ENCODE results near the gene SP5. TPM values are rescaled to one million over a fixed set of nuclear protein-coding genes. Genes with fewer than 3 reads are reported as not detected.

Gene SP5
- total and polyA plus RNA-seq, 9 of the 15 experiments (the other 6 are each of a cell fraction or from before 2014, with no cell fraction given): 0.03 to 1.7 (median 0.16) TPM; not detected in 1

DNA sequence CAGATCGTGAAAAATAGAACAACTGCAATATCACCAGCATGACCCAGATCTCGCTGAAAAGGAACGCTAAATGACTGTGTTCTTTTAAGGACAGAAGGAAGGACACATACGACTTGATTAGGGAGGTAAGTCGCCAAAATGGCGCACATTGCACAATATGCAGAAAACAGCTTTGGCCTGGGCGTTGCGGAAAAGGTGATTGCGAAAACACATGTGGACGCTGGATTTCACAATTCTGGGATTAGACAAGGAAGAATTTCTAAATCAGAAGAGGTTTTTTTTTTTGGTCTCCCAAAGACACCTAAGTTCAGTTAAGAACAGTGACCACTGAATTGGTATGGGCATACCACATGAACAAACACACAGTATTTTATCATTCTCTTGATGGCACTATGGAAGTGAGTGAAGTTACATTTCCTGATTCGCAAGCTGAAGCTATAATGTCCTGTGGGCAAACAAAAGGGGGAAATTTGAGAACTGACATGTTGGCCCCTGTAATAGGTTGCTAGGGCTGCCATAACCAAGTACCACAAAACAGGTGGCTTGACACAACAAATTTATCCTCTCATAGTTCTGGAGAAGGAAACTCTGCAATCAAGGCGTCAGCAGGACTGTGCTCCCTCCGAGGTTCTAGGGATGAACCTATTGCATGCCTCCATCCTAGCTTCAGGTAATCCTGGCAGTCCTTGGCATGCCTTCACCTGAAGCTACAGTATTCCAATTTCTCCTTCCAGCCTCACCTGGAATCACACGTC is 29.3 kb downstream of the SP5 start (continued):
- TF ChIP-seq ZBTB49 (CRISPR knock-in tag; IDR thresholded peaks at IDR 0.05; ENCODE audit: borderline replicate concordance) (no peak), SPI1 (IDR thresholded peaks at IDR 0.05; ENCODE audit: borderline replicate concordance, low read depth, low read length) (no peak), ADNP (tag; IDR thresholded peaks at IDR 0.05) (no peak), DIDO1 (tag; IDR thresholded peaks at IDR 0.05; ENCODE audit: low read depth) (no peak), NFE2 (IDR thresholded peaks at IDR 0.05; ENCODE audit: low read depth) (0 out of 2 replicates have a peak, but pooled peaks have one; percentile 27), ZNF253 (CRISPR knock-in tag; conservative IDR thresholded peaks at IDR 0.05) (no peak), YY1 (IDR thresholded peaks at IDR 0.05; ENCODE audit: borderline replicate concordance in 1 of 3, control insufficient read depth in 1 of 3, extremely low read depth in 1 of 3, insufficient read depth in 3 of 3, insufficient read length in 1 of 3, insufficient replicate concordance in 2 of 3, low read depth in 1 of 3, low read length in 2 of 3) (peak; percentile 61 to 94 (median 72))
